GM20000 (cell line): ENCODE measurements around the gene SMCHD1.
A peak's percentile ranks its signal among the peaks of the same experiment; 100 is the strongest.
"Not testable (repeated sequence)": the region's sequence is repeated elsewhere in the genome, so short reads cannot be mapped to it uniquely, and the experiment has no call there.

Source experiments
- DNase-seq: peaks from one replicate; pipeline ENCODE4 v3.0.0; 2012; ENCODE audit warnings: low spot score
- CTCF ChIP-seq: IDR thresholded peaks from 2 replicates; pipeline ENCODE4 v1.5.1; 2012; ENCODE audit warnings: mild to moderate bottlenecking, control low read depth; ENCODE audit errors: extremely low read depth, missing control alignments

SMCHD1 gene

GRCh38 chr18:2656981-2657512 is 1.5 kb downstream of the SMCHD1 start:
- no peak for TF ChIP-seq CTCF
- DNase-seq: no peak

- no peak for TF ChIP-seq CTCF
- DNase-seq: peak; percentile 32
Observed at GRCh38 chr18:2657788-2658458, 2.4 kb downstream of the SMCHD1 start.

GRCh38 chr18:2660849-2661248 is 5.3 kb downstream of the SMCHD1 start:
- DNase-seq: not testable (repeated sequence)

- not testable (repeated sequence) for DNase-seq
Observed at GRCh38 chr18:2662288-2662687, 6.8 kb downstream of the SMCHD1 start.

GRCh38 chr18:2662990-2663389 is 7.5 kb downstream of the SMCHD1 start:
- no peak for DNase-seq
- TF ChIP-seq CTCF: no peak

GRCh38 chr18:2672410-2672809 is 16.9 kb downstream of the SMCHD1 start:
- no peak for TF ChIP-seq CTCF
- no peak for DNase-seq

- no peak for TF ChIP-seq CTCF
- DNase-seq: no peak
Observed at GRCh38 chr18:2672872-2673271, 17.3 kb downstream of the SMCHD1 start.

GRCh38 chr18:2678933-2679332 is 23.4 kb downstream of the SMCHD1 start:
- DNase-seq: not testable (repeated sequence)

GRCh38 chr18:2680216-2680792 is 24.8 kb downstream of the SMCHD1 start:
- TF ChIP-seq CTCF: no peak
- no peak for DNase-seq
